ENCODE results near the gene ARHGEF12.
A peak's percentile ranks its signal among the peaks of the same experiment; 100 is the strongest.

ARHGEF12 gene

DNA sequence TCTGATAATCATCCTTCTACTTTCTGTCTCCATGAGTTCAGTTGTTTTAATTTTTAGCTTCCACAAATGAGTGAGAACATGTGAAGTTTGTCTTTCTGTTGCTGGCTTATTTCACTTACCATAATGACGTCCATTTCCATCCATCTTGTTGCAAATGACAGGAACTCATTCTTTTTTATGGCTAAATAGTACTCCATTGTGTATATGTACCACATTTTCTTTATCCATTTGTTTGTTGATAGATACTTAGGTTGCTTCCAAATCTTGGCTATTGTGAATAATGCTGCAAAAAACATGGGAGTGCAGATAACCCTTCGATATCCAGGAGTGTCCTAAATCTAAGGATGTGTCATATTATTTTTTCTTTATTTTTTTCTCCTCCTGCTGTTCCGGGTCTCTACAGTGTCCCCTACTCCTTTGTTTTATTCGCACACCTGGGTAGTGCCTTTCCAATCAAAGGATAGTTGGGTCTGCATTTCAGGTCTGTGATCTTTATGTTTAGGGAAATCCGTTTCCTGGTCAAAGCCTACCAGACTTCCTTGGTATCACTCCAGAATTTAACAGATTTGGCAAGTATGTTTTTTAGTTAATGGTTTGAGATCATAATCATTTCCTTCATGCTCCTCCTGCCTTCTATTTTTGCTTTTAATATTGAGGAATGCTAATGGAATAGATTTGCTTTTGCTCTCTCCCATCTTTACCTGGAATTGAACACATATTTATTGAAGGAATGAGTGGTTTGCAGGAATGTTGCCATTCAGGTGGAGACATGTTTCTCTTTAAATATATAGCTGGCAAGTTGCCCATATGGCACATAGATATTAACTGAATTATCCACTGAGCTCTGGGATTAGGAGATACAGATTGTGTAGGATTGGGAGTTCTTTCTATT lies 53.7 kb downstream of the ARHGEF12 start:
- H4K91ac ChIP-seq (ENCODE audit: low read length), result no peak overlapping the region
- H2BK15ac ChIP-seq (ENCODE audit: low read depth, poor library complexity, severe bottlenecking), result no peak overlapping the region
- H2BK120ac ChIP-seq (ENCODE audit: low read depth, low read length), result no peak overlapping the region
- H3K4me1 ChIP-seq (ENCODE audit: control insufficient read depth, insufficient read depth, low read depth, low read length), result no peaks in the 10 kb centered on the region
- no peak overlapping the region for H3K23ac ChIP-seq (ENCODE audit: low read length in 2 of 2)
- no peak overlapping the region for H3K27ac ChIP-seq (ENCODE audit: low read length, poor library complexity, severe bottlenecking)
- no peak overlapping the region for H2AK5ac ChIP-seq (ENCODE audit: low read length, severe bottlenecking)
- H3K36me3 ChIP-seq (ENCODE audit: control insufficient read depth in 1 of 2, insufficient read depth in 2 of 2, low read depth in 1 of 2, low read length in 2 of 2), result no peaks in the 10 kb centered on the region
- H3K27me3 ChIP-seq (ENCODE audit: control insufficient read depth in 1 of 2, insufficient read depth in 1 of 2, low read length in 2 of 2), result no peaks in the 10 kb centered on the region
- no peak overlapping the region for H3K9ac ChIP-seq (ENCODE audit: low read length)
- no peak overlapping the region for H3K4me3 ChIP-seq (ENCODE audit: insufficient read depth in 1 of 2, low read depth in 1 of 2, low read length in 2 of 2)
- H3K4ac ChIP-seq (ENCODE audit: low read depth in 1 of 2, low read length in 2 of 2), result no peak overlapping the region
- H4K8ac ChIP-seq (ENCODE audit: low read length), result no peak overlapping the region
- H2AFZ ChIP-seq (ENCODE audit: low read depth, low read length), result no peak overlapping the region
- H2BK12ac ChIP-seq (ENCODE audit: low read length in 2 of 2), result no peak overlapping the region
- no peak for DNase-seq
- H3K14ac ChIP-seq (ENCODE audit: low read length in 2 of 2), result no peak overlapping the region
- no peak overlapping the region for H3K18ac ChIP-seq (ENCODE audit: low read depth in 1 of 2, low read length in 2 of 2)
- peak overlapping the region; percentile 31 for H3K4me2 ChIP-seq (ENCODE audit: low read length, poor library complexity, severe bottlenecking)
- H3K79me1 ChIP-seq (replicated peaks; ENCODE audit: low read length, poor library complexity, severe bottlenecking), result no peaks in the 10 kb centered on the region
- no peaks in the 10 kb centered on the region for H3K9me3 ChIP-seq (ENCODE audit: control insufficient read depth, low read length)
- no peak overlapping the region for H2BK5ac ChIP-seq (ENCODE audit: low read depth, low read length, poor library complexity, severe bottlenecking)
- WGBS, result 100% methylated on average over 3 of the region's 5 CpGs

DNA sequence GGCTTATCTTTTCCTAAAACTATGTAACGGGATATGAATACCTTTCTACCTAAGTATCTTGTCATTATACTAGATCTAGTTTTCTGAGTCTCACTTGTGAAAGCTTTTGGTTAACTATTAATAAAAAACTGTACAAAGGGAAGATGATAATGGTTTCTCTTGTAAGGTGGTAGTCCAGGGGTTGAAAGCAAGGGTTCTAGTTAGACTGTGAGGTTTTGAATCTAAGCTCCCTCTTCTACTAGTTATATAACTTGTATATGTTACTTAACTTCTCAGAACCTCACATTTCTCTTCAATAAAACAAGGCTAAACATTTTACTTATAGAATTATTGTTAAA lies 54.3 kb downstream of the ARHGEF12 start:
- no peak overlapping the region for H3K18ac ChIP-seq (ENCODE audit: low read depth in 1 of 2, low read length in 2 of 2)
- H2AK5ac ChIP-seq (ENCODE audit: low read length, severe bottlenecking), result no peak overlapping the region

DNA sequence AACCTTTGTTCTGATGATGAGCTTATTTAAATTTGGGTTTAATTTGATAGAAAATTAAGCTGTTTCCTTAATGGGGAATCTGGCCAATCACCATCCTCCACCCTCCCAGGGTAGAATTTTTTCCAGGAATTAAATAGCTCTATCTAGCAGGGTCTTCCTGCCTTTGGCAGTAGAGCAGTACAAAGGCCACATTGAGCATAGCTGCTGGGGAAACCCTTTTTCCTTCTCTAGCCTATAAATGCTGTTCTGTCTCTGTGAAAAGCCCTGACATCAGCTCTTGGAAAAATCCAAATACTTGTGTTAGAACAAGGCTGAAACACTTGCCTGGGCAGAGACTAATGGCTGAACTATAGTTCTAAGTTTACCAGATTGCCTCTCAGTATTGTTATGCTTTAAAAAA lies 55.1 kb downstream of the ARHGEF12 start:
- Histone ChIP-seq H2AFZ (ENCODE audit: low read depth, low read length) (no peak overlapping the region), H3K27ac (ENCODE audit: low read length, poor library complexity, severe bottlenecking) (peak overlapping the region; percentile 74), H3K14ac (ENCODE audit: low read length in 2 of 2) (no peak overlapping the region)

More for the DNA sequence above, 54.3 kb downstream of the ARHGEF12 start:
- no peak overlapping the region for H2BK120ac ChIP-seq (ENCODE audit: low read depth, low read length)
- no peak overlapping the region for H4K91ac ChIP-seq (ENCODE audit: low read length)
- H3K4me3 ChIP-seq (ENCODE audit: insufficient read depth in 1 of 2, low read depth in 1 of 2, low read length in 2 of 2), result no peak overlapping the region
- H2BK5ac ChIP-seq (ENCODE audit: low read depth, low read length, poor library complexity, severe bottlenecking), result no peak overlapping the region
- H3K27me3 ChIP-seq (ENCODE audit: control insufficient read depth in 1 of 2, insufficient read depth in 1 of 2, low read length in 2 of 2), result no peaks in the 10 kb centered on the region
- no peak overlapping the region for H3K27ac ChIP-seq (ENCODE audit: low read length, poor library complexity, severe bottlenecking)
- peak overlapping the region; percentile 31 for H3K4me2 ChIP-seq (ENCODE audit: low read length, poor library complexity, severe bottlenecking)
- no peak overlapping the region for H3K23ac ChIP-seq (ENCODE audit: low read length in 2 of 2)
- H3K36me3 ChIP-seq (ENCODE audit: control insufficient read depth in 1 of 2, insufficient read depth in 2 of 2, low read depth in 1 of 2, low read length in 2 of 2), result no peaks in the 10 kb centered on the region
- DNase-seq, result no peak
- H4K8ac ChIP-seq (ENCODE audit: low read length), result no peak overlapping the region
- no peak overlapping the region for H2BK15ac ChIP-seq (ENCODE audit: low read depth, poor library complexity, severe bottlenecking)
- H2BK12ac ChIP-seq (ENCODE audit: low read length in 2 of 2), result no peak overlapping the region
- H3K14ac ChIP-seq (ENCODE audit: low read length in 2 of 2), result no peak overlapping the region
- no peak overlapping the region for H3K4ac ChIP-seq (ENCODE audit: low read depth in 1 of 2, low read length in 2 of 2)
- H3K9me3 ChIP-seq (ENCODE audit: control insufficient read depth, low read length), result no peaks in the 10 kb centered on the region
- H3K4me1 ChIP-seq (ENCODE audit: control insufficient read depth, insufficient read depth, low read depth, low read length), result no peaks in the 10 kb centered on the region
- no peaks in the 10 kb centered on the region for H3K79me1 ChIP-seq (replicated peaks; ENCODE audit: low read length, poor library complexity, severe bottlenecking)
- H3K9ac ChIP-seq (ENCODE audit: low read length), result no peak overlapping the region
- no CpG with 5 or more reads among the region's 1 CpG for WGBS
- H2AFZ ChIP-seq (ENCODE audit: low read depth, low read length), result no peak overlapping the region

DNA sequence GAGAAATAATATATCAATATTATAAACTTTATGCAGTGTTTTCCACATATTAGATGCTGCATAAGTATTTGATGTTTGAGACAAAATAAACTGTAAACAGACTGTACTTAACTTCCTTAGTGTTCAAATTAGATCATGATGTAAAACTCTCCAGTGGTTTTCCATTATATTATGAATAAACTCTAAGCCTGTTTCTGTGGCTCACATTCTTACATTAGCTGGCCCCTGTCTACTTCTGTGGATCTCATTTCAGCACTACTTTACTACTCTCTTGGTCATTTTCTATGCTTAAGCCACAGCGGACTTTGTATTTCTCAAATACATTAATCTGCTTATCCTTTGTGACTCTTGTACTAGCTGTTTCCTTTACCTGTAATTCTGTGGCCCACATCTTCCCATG lies 55.6 kb downstream of the ARHGEF12 start:
- no peak overlapping the region for H3K18ac ChIP-seq (ENCODE audit: low read depth in 1 of 2, low read length in 2 of 2)
- no peaks in the 10 kb centered on the region for H3K27me3 ChIP-seq (ENCODE audit: control insufficient read depth in 1 of 2, insufficient read depth in 1 of 2, low read length in 2 of 2)
- H2BK120ac ChIP-seq (ENCODE audit: low read depth, low read length), result no peak overlapping the region
- H2BK5ac ChIP-seq (ENCODE audit: low read depth, low read length, poor library complexity, severe bottlenecking), result no peak overlapping the region
- no peak overlapping the region for H3K4ac ChIP-seq (ENCODE audit: low read depth in 1 of 2, low read length in 2 of 2)
- no peak overlapping the region for H3K4me2 ChIP-seq (ENCODE audit: low read length, poor library complexity, severe bottlenecking)
- H3K23ac ChIP-seq (ENCODE audit: low read length in 2 of 2), result no peak overlapping the region
- H3K79me1 ChIP-seq (replicated peaks; ENCODE audit: low read length, poor library complexity, severe bottlenecking), result peaks cover 2% of the 10 kb centered on the region
- no peak overlapping the region for H4K91ac ChIP-seq (ENCODE audit: low read length)
- H2AFZ ChIP-seq (ENCODE audit: low read depth, low read length), result no peak overlapping the region
- H4K8ac ChIP-seq (ENCODE audit: low read length), result no peak overlapping the region
- H2AK5ac ChIP-seq (ENCODE audit: low read length, severe bottlenecking), result no peak overlapping the region
- no peak overlapping the region for H2BK15ac ChIP-seq (ENCODE audit: low read depth, poor library complexity, severe bottlenecking)
- peak overlapping the region; percentile 4 for H3K9ac ChIP-seq (ENCODE audit: low read length)
- H3K4me1 ChIP-seq (ENCODE audit: control insufficient read depth, insufficient read depth, low read depth, low read length), result no peaks in the 10 kb centered on the region
- H3K14ac ChIP-seq (ENCODE audit: low read length in 2 of 2), result no peak overlapping the region
- H3K9me3 ChIP-seq (ENCODE audit: control insufficient read depth, low read length), result no peaks in the 10 kb centered on the region
- H3K4me3 ChIP-seq (ENCODE audit: insufficient read depth in 1 of 2, low read depth in 1 of 2, low read length in 2 of 2), result no peak overlapping the region
- peak; percentile 53 for DNase-seq
- no peak overlapping the region for H2BK12ac ChIP-seq (ENCODE audit: low read length in 2 of 2)
- 100% methylated on average over 1 of the region's 1 CpG for WGBS
- no peaks in the 10 kb centered on the region for H3K36me3 ChIP-seq (ENCODE audit: control insufficient read depth in 1 of 2, insufficient read depth in 2 of 2, low read depth in 1 of 2, low read length in 2 of 2)
- peak overlapping the region; percentile 64 for H3K27ac ChIP-seq (ENCODE audit: low read length, poor library complexity, severe bottlenecking)

More for the DNA sequence above, 55.1 kb downstream of the ARHGEF12 start:
- H3K9ac ChIP-seq (ENCODE audit: low read length), result peak overlapping the region; percentile 4
- peak overlapping the region in 1 of 2 experiments; percentile 45 for H3K18ac ChIP-seq (ENCODE audit: low read depth in 1 of 2, low read length in 2 of 2)
- no peak overlapping the region for H2BK15ac ChIP-seq (ENCODE audit: low read depth, poor library complexity, severe bottlenecking)
- H3K27me3 ChIP-seq (ENCODE audit: control insufficient read depth in 1 of 2, insufficient read depth in 1 of 2, low read length in 2 of 2), result no peaks in the 10 kb centered on the region
- no peaks in the 10 kb centered on the region for H3K4me1 ChIP-seq (ENCODE audit: control insufficient read depth, insufficient read depth, low read depth, low read length)
- no peak overlapping the region for H4K8ac ChIP-seq (ENCODE audit: low read length)
- no peak overlapping the region for H2BK5ac ChIP-seq (ENCODE audit: low read depth, low read length, poor library complexity, severe bottlenecking)
- H2BK12ac ChIP-seq (ENCODE audit: low read length in 2 of 2), result no peak overlapping the region
- no peaks in the 10 kb centered on the region for H3K9me3 ChIP-seq (ENCODE audit: control insufficient read depth, low read length)
- H3K4me2 ChIP-seq (ENCODE audit: low read length, poor library complexity, severe bottlenecking), result no peak overlapping the region
- no peak overlapping the region for H2AK5ac ChIP-seq (ENCODE audit: low read length, severe bottlenecking)
- no peaks in the 10 kb centered on the region for H3K36me3 ChIP-seq (ENCODE audit: control insufficient read depth in 1 of 2, insufficient read depth in 2 of 2, low read depth in 1 of 2, low read length in 2 of 2)
- H3K23ac ChIP-seq (ENCODE audit: low read length in 2 of 2), result no peak overlapping the region
- DNase-seq, result peak; percentile 58
- no peak overlapping the region for H3K4ac ChIP-seq (ENCODE audit: low read depth in 1 of 2, low read length in 2 of 2)
- peaks cover 2% of the 10 kb centered on the region for H3K79me1 ChIP-seq (replicated peaks; ENCODE audit: low read length, poor library complexity, severe bottlenecking)
- H4K91ac ChIP-seq (ENCODE audit: low read length), result no peak overlapping the region
- no peak overlapping the region for H3K4me3 ChIP-seq (ENCODE audit: insufficient read depth in 1 of 2, low read depth in 1 of 2, low read length in 2 of 2)
- H2BK120ac ChIP-seq (ENCODE audit: low read depth, low read length), result no peak overlapping the region

All from mesenchymal stem cell (in vitro differentiated cells and primary cell).